ENCODE results near the gene EVA1C. TPM values are rescaled to one million over a fixed set of nuclear protein-coding genes. Genes with fewer than 3 reads are reported as not detected.
"Not testable (repeated sequence)": the region's sequence is repeated elsewhere in the genome, so short reads cannot be mapped to it uniquely, and the experiment has no call there.

Gene EVA1C
- total RNA-seq, 2 donors from 2014 or later, result 25.5 to 45.9 TPM

- H3K4me3 ChIP-seq, result no peak overlapping the region
- H3K4me1 ChIP-seq, result no peaks in the 10 kb centered on the region
- no peak for DNase-seq (ENCODE audit: low spot score)
- H3K36me3 ChIP-seq, result peaks cover 8% of the 10 kb centered on the region
- no peaks in the 10 kb centered on the region for H3K27me3 ChIP-seq
- no peak overlapping the region for H3K27ac ChIP-seq
- H3K9me3 ChIP-seq, result no peaks in the 10 kb centered on the region
- no peak for TF ChIP-seq CTCF (IDR thresholded peaks at IDR 0.05)
Measured at GRCh38 chr21:32484706-32485380, 72.3 kb downstream of the EVA1C start.

GRCh38 chr21:32492376-32492775 is 79.9 kb downstream of the EVA1C start:
- H3K36me3 ChIP-seq, result peaks cover 33% of the 10 kb centered on the region

GRCh38 chr21:32494934-32495709 is 82.6 kb downstream of the EVA1C start:
- no peak for TF ChIP-seq CTCF (IDR thresholded peaks at IDR 0.05)
- Histone ChIP-seq H3K36me3 (peaks cover 31% of the 10 kb centered on the region), H3K27me3 (no peaks in the 10 kb centered on the region), H3K4me3 (no peak overlapping the region), H3K9me3 (no peaks in the 10 kb centered on the region), H3K27ac (no peak overlapping the region), H3K4me1 (peaks cover 0 to 35% of the 10 kb centered on the region in 2 donors)
- no peak for DNase-seq (ENCODE audit: low spot score)

More at GRCh38 chr21:32492376-32492775, 79.9 kb downstream of the EVA1C start:
- Histone ChIP-seq H3K27ac (no peak overlapping the region), H3K27me3 (no peaks in the 10 kb centered on the region), H3K4me3 (no peak overlapping the region), H3K9me3 (no peaks in the 10 kb centered on the region), H3K4me1 (peaks cover 0 to 17% of the 10 kb centered on the region in 2 donors)
- no peak for TF ChIP-seq CTCF (IDR thresholded peaks at IDR 0.05)
- DNase-seq (ENCODE audit: low spot score), result no peak

GRCh38 chr21:32496568-32496967 is 84.1 kb downstream of the EVA1C start:
- Histone ChIP-seq H3K27ac (no peak overlapping the region), H3K4me3 (no peak overlapping the region), H3K27me3 (no peaks in the 10 kb centered on the region), H3K36me3 (peaks cover 35% of the 10 kb centered on the region), H3K9me3 (no peaks in the 10 kb centered on the region), H3K4me1 (peaks cover 0 to 42% of the 10 kb centered on the region in 2 donors)
- DNase-seq (ENCODE audit: low spot score), result no peak
- TF ChIP-seq CTCF (IDR thresholded peaks at IDR 0.05), result no peak

- no peak for DNase-seq (ENCODE audit: low spot score)
- no peak overlapping the region for H3K4me3 ChIP-seq
Measured at GRCh38 chr21:32499249-32500055, 86.9 kb downstream of the EVA1C start.

GRCh38 chr21:32503641-32504040 is 91.1 kb downstream of the EVA1C start:
- H3K4me1 ChIP-seq, result peaks cover 0 to 35% of the 10 kb centered on the region in 2 donors
- not testable (repeated sequence) for DNase-seq (ENCODE audit: low spot score); H3K27ac ChIP-seq; H3K9me3 ChIP-seq; H3K4me3 ChIP-seq; H3K27me3 ChIP-seq
- peaks cover 50% of the 10 kb centered on the region for H3K36me3 ChIP-seq

More at GRCh38 chr21:32499249-32500055, 86.9 kb downstream of the EVA1C start:
- no peak for TF ChIP-seq CTCF (IDR thresholded peaks at IDR 0.05)
- H3K27me3 ChIP-seq, result no peaks in the 10 kb centered on the region
- H3K4me1 ChIP-seq, result peaks cover 0 to 25% of the 10 kb centered on the region in 2 donors
- peaks cover 63% of the 10 kb centered on the region for H3K36me3 ChIP-seq
- H3K9me3 ChIP-seq, result no peaks in the 10 kb centered on the region
- peak overlapping the region; percentile 15 to 56 for H3K27ac ChIP-seq

- H3K36me3 ChIP-seq, result peaks cover 49% of the 10 kb centered on the region
- H3K27ac ChIP-seq; DNase-seq (ENCODE audit: low spot score); H3K4me3 ChIP-seq; H3K27me3 ChIP-seq; H3K9me3 ChIP-seq: not testable (repeated sequence)
- H3K4me1 ChIP-seq, result peaks cover 0 to 19% of the 10 kb centered on the region in 2 donors
Measured at GRCh38 chr21:32505767-32506166, 93.3 kb downstream of the EVA1C start.

- not testable (repeated sequence) for DNase-seq (ENCODE audit: low spot score); H3K27ac ChIP-seq; H3K27me3 ChIP-seq; H3K9me3 ChIP-seq; H3K4me3 ChIP-seq
- peaks cover 0 to 19% of the 10 kb centered on the region in 2 donors for H3K4me1 ChIP-seq
- H3K36me3 ChIP-seq, result peaks cover 42% of the 10 kb centered on the region
Measured at GRCh38 chr21:32506411-32506965, 94.0 kb downstream of the EVA1C start.

Data from right atrium auricular region (tissue), 2 donors.